Measurements from ENCODE around the gene WNT2.

DNA sequence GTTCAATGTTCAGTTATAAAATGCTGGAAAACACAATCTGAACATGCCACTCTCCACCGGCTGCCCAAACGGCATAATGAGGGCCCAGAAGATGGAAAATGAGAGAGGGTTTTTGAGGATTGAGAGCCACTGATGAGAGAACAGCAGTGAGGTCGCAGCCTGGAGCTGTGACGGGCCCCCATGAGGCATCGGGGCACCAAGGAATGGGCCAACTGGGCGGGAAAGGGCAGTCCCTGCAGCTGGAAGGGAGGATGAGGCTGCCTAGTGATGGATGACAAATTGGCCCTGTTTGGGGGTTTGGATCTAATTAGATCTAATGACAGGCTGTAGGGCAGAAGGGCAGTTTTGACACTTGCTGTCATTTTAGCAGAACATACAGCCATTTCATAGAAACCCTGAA lies 39.1 kb downstream of the WNT2 start:
- TF ChIP-seq, protein P1, sequence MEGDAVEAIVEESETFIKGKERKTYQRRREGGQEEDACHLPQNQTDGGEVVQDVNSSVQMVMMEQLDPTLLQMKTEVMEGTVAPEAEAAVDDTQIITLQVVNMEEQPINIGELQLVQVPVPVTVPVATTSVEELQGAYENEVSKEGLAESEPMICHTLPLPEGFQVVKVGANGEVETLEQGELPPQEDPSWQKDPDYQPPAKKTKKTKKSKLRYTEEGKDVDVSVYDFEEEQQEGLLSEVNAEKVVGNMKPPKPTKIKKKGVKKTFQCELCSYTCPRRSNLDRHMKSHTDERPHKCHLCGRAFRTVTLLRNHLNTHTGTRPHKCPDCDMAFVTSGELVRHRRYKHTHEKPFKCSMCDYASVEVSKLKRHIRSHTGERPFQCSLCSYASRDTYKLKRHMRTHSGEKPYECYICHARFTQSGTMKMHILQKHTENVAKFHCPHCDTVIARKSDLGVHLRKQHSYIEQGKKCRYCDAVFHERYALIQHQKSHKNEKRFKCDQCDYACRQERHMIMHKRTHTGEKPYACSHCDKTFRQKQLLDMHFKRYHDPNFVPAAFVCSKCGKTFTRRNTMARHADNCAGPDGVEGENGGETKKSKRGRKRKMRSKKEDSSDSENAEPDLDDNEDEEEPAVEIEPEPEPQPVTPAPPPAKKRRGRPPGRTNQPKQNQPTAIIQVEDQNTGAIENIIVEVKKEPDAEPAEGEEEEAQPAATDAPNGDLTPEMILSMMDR (IDR thresholded peaks at IDR 0.05): no peak
- no peak for TF ChIP-seq POLR2A (IDR thresholded peaks at IDR 0.05)
